Measurements from ENCODE around the gene AGK. TPM values are rescaled to one million over a fixed set of nuclear protein-coding genes. Genes with fewer than 3 reads are reported as not detected.
A peak's percentile ranks its signal among the peaks of the same experiment; 100 is the strongest.

The AGK gene
- total RNA-seq, 1 experiment from 2014 or later = 38.2 TPM

- DNase-seq (no peak), ATAC-seq (no peak)
- Histone ChIP-seq H2AFZ (ENCODE audit: low read length) (no peak overlapping the region), H3K79me2 (ENCODE audit: low read length) (no peaks in the 10 kb centered on the region), H4K20me1 (ENCODE audit: low read length) (no peaks in the 10 kb centered on the region), H3F3A (ENCODE audit: low read length, unreplicated experiment) (no peaks in the 10 kb centered on the region), H3K4me3 (ENCODE audit: low read length) (no peak overlapping the region), H3K9ac (ENCODE audit: low read length) (no peak overlapping the region), H3K9me3 (ENCODE audit: low read length) (no peaks in the 10 kb centered on the region), H3K4me1 (ENCODE audit: insufficient read depth, low read length) (no peaks in the 10 kb centered on the region), H3K9me2 (replicated peaks; ENCODE audit: low read length) (no peaks in the 10 kb centered on the region), H3K27me3 (ENCODE audit: low read length) (no peaks in the 10 kb centered on the region), H3K36me3 (ENCODE audit: low read depth, low read length) (peaks cover 12% of the 10 kb centered on the region; the same call in 1 of the 2 replicates), H3K4me2 (ENCODE audit: low read length) (no peak overlapping the region), H3K27ac (ENCODE audit: low read length) (no peak overlapping the region)
- intact Hi-C loops (cut with micrococcal nuclease) = no loop called here
- BruUV-seq (replicated peaks) = no TSS peak
- CTCF ChIA-PET = no interaction called here
- TF ChIP-seq EZH2 (IDR thresholded peaks at IDR 0.05; ENCODE audit: low read length, unreplicated experiment) (no peak), EZH2phosphoT487 (IDR thresholded peaks at IDR 0.05; ENCODE audit: borderline replicate concordance, low read length) (no peak), CTCF (conservative IDR thresholded peaks at IDR 0.05; ENCODE audit: low read depth, low read length) (no peak)
- POLR2A ChIA-PET (ENCODE audit: unreplicated experiment) = no interaction called here
Observed at GRCh38 chr7:141610671-141611070, 59.5 kb downstream of the AGK start.

GRCh38 chr7:141612861-141613260, 61.7 kb downstream of the AGK start:
- intact Hi-C loops (cut with micrococcal nuclease) = no loop called here
- peaks cover 9% of the 10 kb centered on the region; the same call in 1 of the 2 replicates for H3K4me1 ChIP-seq (ENCODE audit: insufficient read depth, low read length)
- ATAC-seq = no peak
- CTCF ChIA-PET = no interaction called here
- H3K9me2 ChIP-seq (replicated peaks; ENCODE audit: low read length) = no peaks in the 10 kb centered on the region
- H3K9ac ChIP-seq (ENCODE audit: low read length) = no peak overlapping the region
- no peak overlapping the region for H2AFZ ChIP-seq (ENCODE audit: low read length)
- no peaks in the 10 kb centered on the region for H3K9me3 ChIP-seq (ENCODE audit: low read length)
- no peak overlapping the region for H3K4me3 ChIP-seq (ENCODE audit: low read length)
- H3K27me3 ChIP-seq (ENCODE audit: low read length) = no peaks in the 10 kb centered on the region
- no peak overlapping the region for H3K27ac ChIP-seq (ENCODE audit: low read length)
- no peak for TF ChIP-seq CTCF (conservative IDR thresholded peaks at IDR 0.05; ENCODE audit: low read depth, low read length)
- TF ChIP-seq EZH2 (IDR thresholded peaks at IDR 0.05; ENCODE audit: low read length, unreplicated experiment) = no peak
- no peak overlapping the region for H3K4me2 ChIP-seq (ENCODE audit: low read length)
- no peak for DNase-seq
- POLR2A ChIA-PET (ENCODE audit: unreplicated experiment) = no interaction called here
- no peaks in the 10 kb centered on the region for H4K20me1 ChIP-seq (ENCODE audit: low read length)
- H3K36me3 ChIP-seq (ENCODE audit: low read depth, low read length) = peaks cover 12% of the 10 kb centered on the region; the same call in 1 of the 2 replicates
- no TSS peak for BruUV-seq (replicated peaks)
- H3K79me2 ChIP-seq (ENCODE audit: low read length) = no peaks in the 10 kb centered on the region
- H3F3A ChIP-seq (ENCODE audit: low read length, unreplicated experiment) = no peaks in the 10 kb centered on the region

- CTCF ChIA-PET = no interaction called here
Observed at GRCh38 chr7:141617280-141617679, 66.1 kb downstream of the AGK start.

More at GRCh38 chr7:141617280-141617679, 66.1 kb downstream of the AGK start:
- Histone ChIP-seq H3K27me3 (ENCODE audit: low read length) (no peaks in the 10 kb centered on the region), H3K36me3 (ENCODE audit: low read depth, low read length) (peaks cover 12% of the 10 kb centered on the region), H3K4me1 (ENCODE audit: insufficient read depth, low read length) (peaks cover 9% of the 10 kb centered on the region; the same call in 1 of the 2 replicates), H3F3A (ENCODE audit: low read length, unreplicated experiment) (no peaks in the 10 kb centered on the region), H3K9ac (ENCODE audit: low read length) (no peak overlapping the region), H3K4me2 (ENCODE audit: low read length) (no peak overlapping the region), H3K79me2 (ENCODE audit: low read length) (no peaks in the 10 kb centered on the region), H2AFZ (ENCODE audit: low read length) (no peak overlapping the region), H3K9me2 (replicated peaks; ENCODE audit: low read length) (no peaks in the 10 kb centered on the region), H3K4me3 (ENCODE audit: low read length) (no peak overlapping the region), H3K27ac (ENCODE audit: low read length) (no peak overlapping the region), H3K9me3 (ENCODE audit: low read length) (no peaks in the 10 kb centered on the region), H4K20me1 (ENCODE audit: low read length) (no peaks in the 10 kb centered on the region)
- BruUV-seq (replicated peaks) = no TSS peak
- intact Hi-C loops (cut with micrococcal nuclease) = loop anchor here (1.0 to 5.0 kb wide), 2 partner anchors 33 to 60 kb away; no protein-coding TSS in a partner anchor
- TF ChIP-seq CTCF (conservative IDR thresholded peaks at IDR 0.05; ENCODE audit: low read depth, low read length) (no peak), EZH2phosphoT487 (IDR thresholded peaks at IDR 0.05; ENCODE audit: borderline replicate concordance, low read length) (no peak), EZH2 (IDR thresholded peaks at IDR 0.05; ENCODE audit: low read length, unreplicated experiment) (no peak)
- ATAC-seq (peak; percentile 73), DNase-seq (peak; percentile 53)
- POLR2A ChIA-PET (ENCODE audit: unreplicated experiment) = no interaction called here
